Esophagus muscularis mucosa (tissue), 4 donors: Measurements from ENCODE around the gene HOXB9. TPM values are rescaled to one million over a fixed set of nuclear protein-coding genes. Genes with fewer than 3 reads are reported as not detected.

Experiments used
- DNase-seq: peaks from one replicate; pipeline ENCODE4 v3.0.0-alpha.2; 2017; ENCODE audit errors: extremely low spot score
- H3K27ac ChIP-seq, 4 donors: fragments of 200-600 bp; sonication (generic); replicated peaks in 1 of 4; 1 replicate in 3 of 4; 2 replicates in 1 of 4; pipeline ENCODE4 v1.5.1; 2016 to 2019; ENCODE audit warnings: mild to moderate bottlenecking in 1 of 4
- H3K27me3 ChIP-seq, 4 donors: fragments of 200-600 bp; sonication (generic); one replicate each; pipeline versions ENCODE4 v1.5.1 to v1.6.0; 2016 to 2019
- H3K36me3 ChIP-seq, 4 donors: fragments of 200-600 bp; sonication (generic); one replicate each; pipeline ENCODE4 v1.5.1; 2016 to 2019
- H3K4me1 ChIP-seq, 4 donors: fragments of 200-600 bp; sonication (generic); one replicate each; pipeline ENCODE4 v1.5.1; 2016 to 2019
- H3K4me3 ChIP-seq, 4 donors: fragments of 200-600 bp; sonication (generic); 1 replicate in 2 of 4; 2 replicates in 2 of 4; pipeline ENCODE4 v1.5.1; 2016 to 2019; ENCODE audit warnings: mild to moderate bottlenecking in 4 of 4, moderate library complexity in 1 of 4
- H3K9me3 ChIP-seq, 4 donors: fragments of 200-600 bp; sonication (generic); 1 replicate in 3 of 4; 2 replicates in 1 of 4; pipeline ENCODE4 v1.5.1; 2016 to 2019
- EP300 ChIP-seq: sonication (generic); formaldehyde crosslinking; IDR thresholded peaks from one replicate; pipeline ENCODE4 v1.6.1; 2017; ENCODE audit warnings: antibody characterized with exemption
- POLR2A ChIP-seq: fragments of 450-650 bp; IDR thresholded peaks from one replicate; pipeline ENCODE4 v1.6.1; 2017; ENCODE audit warnings: antibody characterized with exemption, moderate library complexity, mild to moderate bottlenecking, low read depth
- POLR2AphosphoS5 ChIP-seq, 2 donors: sonication (generic); formaldehyde crosslinking; IDR thresholded peaks; one replicate each; pipeline ENCODE4 v1.6.1; 2017; ENCODE audit warnings: antibody characterized with exemption in 2 of 2
- WGBS: methylation state at CpG from one replicate; pipeline ENCODE4 v1.1.5; 2018; 5-methylcytosine and 5-hydroxymethylcytosine counted together
- intact Hi-C: fragments of 100-400 bp; cut with DNase I; formaldehyde crosslinking; loops from one replicate; pipeline ENCODE4 v1.15.1; 2023
- total RNA-seq, 4 donors: library from RNA; depleted of rRNA; stranded (reverse); fragments of >200 nt; gene quantifications; one replicate each; pipeline versions ENCODE4 v1.1.0 to v1.2.1, GENCODE V29; 2016
- TF ChIP-seq, protein P1 (sequence below), 3 experiments: fragments of 200-600 bp in 2 of 3; fragments of 450-650 bp in 1 of 3; sonication (generic) in 2 of 3; IDR thresholded peaks; one replicate each; pipeline ENCODE4 v1.5.1; 2017 to 2019; ENCODE audit warnings: antibody characterized with exemption in 3 of 3, mild to moderate bottlenecking in 2 of 3, moderate library complexity in 1 of 3

Gene HOXB9
- total RNA-seq, 4 donors from 2014 or later = not detected

DNA sequence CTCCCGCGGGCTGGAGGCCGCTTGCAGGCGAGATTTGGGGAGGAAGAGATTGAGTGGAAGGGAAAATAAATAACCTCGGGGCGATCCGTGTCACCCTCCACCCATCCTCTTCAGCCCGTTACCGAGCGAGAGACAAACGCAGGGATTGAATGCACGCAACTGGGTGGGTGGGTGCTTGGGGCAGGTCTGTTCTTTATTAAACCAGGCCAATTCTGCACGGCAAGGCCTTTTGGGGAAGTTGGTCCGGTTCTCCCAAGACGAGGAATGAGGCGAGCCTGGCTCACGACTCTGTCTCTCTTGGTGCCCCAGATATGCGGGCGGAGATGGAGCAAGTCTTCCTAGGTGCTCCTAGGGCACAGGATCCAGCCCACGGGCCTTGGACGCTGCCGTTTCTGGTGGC is 14.9 kb downstream of the HOXB9 start:
- Histone ChIP-seq H3K4me1 (peaks cover 47 to 54% (median 52%) of the 10 kb centered on the region in 4 donors), H3K36me3 (no peaks in the 10 kb centered on the region), H3K27me3 (peaks cover 36 to 100% (median 92%) of the 10 kb centered on the region in 4 donors), H3K9me3 (no peaks in the 10 kb centered on the region), H3K27ac (no peak overlapping the region), H3K4me3 (peak overlapping the region; percentile 45 to 63 (median 50))
- intact Hi-C loops = no loop called here
- 5% methylated on average over 22 of the region's 22 CpGs for WGBS
- no peak for DNase-seq
- TF ChIP-seq, protein P1, sequence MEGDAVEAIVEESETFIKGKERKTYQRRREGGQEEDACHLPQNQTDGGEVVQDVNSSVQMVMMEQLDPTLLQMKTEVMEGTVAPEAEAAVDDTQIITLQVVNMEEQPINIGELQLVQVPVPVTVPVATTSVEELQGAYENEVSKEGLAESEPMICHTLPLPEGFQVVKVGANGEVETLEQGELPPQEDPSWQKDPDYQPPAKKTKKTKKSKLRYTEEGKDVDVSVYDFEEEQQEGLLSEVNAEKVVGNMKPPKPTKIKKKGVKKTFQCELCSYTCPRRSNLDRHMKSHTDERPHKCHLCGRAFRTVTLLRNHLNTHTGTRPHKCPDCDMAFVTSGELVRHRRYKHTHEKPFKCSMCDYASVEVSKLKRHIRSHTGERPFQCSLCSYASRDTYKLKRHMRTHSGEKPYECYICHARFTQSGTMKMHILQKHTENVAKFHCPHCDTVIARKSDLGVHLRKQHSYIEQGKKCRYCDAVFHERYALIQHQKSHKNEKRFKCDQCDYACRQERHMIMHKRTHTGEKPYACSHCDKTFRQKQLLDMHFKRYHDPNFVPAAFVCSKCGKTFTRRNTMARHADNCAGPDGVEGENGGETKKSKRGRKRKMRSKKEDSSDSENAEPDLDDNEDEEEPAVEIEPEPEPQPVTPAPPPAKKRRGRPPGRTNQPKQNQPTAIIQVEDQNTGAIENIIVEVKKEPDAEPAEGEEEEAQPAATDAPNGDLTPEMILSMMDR (IDR thresholded peaks at IDR 0.05) = no peak
- no peak for TF ChIP-seq EP300
- TF ChIP-seq POLR2A = no peak
- no peak for TF ChIP-seq POLR2AphosphoS5 (IDR thresholded peaks at IDR 0.05)

DNA sequence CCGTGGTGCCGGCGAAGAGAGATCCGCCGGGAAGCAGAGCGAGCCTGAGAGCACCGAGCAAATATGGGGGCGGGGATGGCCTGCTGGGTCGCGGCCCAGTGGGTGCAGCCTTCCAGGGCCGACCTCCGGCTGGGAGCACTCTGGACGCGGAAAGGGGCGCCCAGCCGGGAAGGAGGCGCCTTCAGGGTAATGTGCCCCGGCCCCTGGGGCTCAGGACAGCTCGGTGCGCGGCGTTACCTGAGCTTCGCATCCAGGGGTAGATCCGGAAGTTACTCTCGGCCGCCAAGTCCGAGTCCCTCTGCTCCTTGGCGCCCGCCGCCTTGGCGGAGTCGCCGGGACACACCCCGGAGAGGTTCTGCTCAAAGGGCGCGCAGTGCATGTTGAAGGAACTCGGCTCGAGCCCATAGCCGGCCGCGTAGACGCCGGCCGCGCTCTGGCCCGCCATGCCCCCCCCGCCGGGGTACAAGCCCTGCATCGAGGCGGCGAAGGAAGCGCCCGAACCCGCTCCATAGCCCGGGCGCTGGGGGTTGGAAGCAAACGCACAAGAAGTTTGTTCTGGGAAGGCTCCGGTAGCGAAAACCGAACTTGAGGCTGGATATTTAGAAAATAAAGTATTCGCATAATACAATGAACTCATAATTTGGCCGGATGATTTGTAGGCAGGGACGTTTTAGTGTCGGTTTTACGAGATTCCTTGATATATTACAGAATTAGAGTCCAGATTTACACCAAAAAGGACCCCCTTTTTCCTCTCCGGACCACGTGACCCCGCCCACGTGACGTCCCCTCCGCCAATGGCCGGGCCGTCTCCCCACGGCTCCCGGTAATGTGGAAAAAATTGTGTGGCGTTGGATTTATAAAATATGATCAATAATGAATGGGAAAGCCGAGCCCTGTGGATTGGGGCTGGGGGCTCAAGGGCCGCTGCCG is 15.6 kb downstream of the HOXB9 start, which contains the start of gene HOXB7:
TSS of gene HOXB7 (minus strand) at position 736 of the 930 bp plus-strand sequence. CDS start at position 637, 99 bp downstream.
- peaks cover 47 to 54% (median 52%) of the 10 kb centered on the region in 4 donors for H3K4me1 ChIP-seq
- H3K4me3 ChIP-seq = peak within 1 kb of the TSS; percentile 45 to 63 (median 50)
- intact Hi-C loops = no loop called here
- 1% methylated on average over 66 of the region's 79 CpGs for WGBS
- no peak for DNase-seq
- H3K27ac ChIP-seq = peak within 1 kb of the TSS in 2 of 4 donors; percentile 16 to 20
- TF ChIP-seq POLR2AphosphoS5 (IDR thresholded peaks at IDR 0.05) (no peak), POLR2A (no peak), EP300 (no peak)
- TF ChIP-seq, protein P1 (IDR thresholded peaks at IDR 0.05) = no peak
- peaks cover 36 to 100% (median 92%) of the 10 kb centered on the region in 4 donors for H3K27me3 ChIP-seq
- no peaks in the 10 kb centered on the region for H3K9me3 ChIP-seq
- H3K36me3 ChIP-seq = no peaks in the 10 kb centered on the region

- Histone ChIP-seq H3K36me3 (no peaks in the 10 kb centered on the region), H3K9me3 (no peaks in the 10 kb centered on the region), H3K4me1 (peaks cover 47 to 54% (median 51%) of the 10 kb centered on the region in 4 donors), H3K4me3 (peak overlapping the region; percentile 45 to 63 (median 50)), H3K27ac (peak overlapping the region in 1 of 4 donors; percentile 20), H3K27me3 (peaks cover 41 to 100% (median 92%) of the 10 kb centered on the region in 4 donors)
- TF ChIP-seq EP300 (no peak), POLR2A (no peak), POLR2AphosphoS5 (IDR thresholded peaks at IDR 0.05) (no peak)
- TF ChIP-seq, protein P1 (IDR thresholded peaks at IDR 0.05) = no peak
- no peak for DNase-seq
- 9% methylated on average over 14 of the region's 15 CpGs for WGBS
- intact Hi-C loops = no loop called here
Observed at GRCh38 chr17:48609759-48610281, 16.3 kb downstream of the HOXB9 start.

DNA sequence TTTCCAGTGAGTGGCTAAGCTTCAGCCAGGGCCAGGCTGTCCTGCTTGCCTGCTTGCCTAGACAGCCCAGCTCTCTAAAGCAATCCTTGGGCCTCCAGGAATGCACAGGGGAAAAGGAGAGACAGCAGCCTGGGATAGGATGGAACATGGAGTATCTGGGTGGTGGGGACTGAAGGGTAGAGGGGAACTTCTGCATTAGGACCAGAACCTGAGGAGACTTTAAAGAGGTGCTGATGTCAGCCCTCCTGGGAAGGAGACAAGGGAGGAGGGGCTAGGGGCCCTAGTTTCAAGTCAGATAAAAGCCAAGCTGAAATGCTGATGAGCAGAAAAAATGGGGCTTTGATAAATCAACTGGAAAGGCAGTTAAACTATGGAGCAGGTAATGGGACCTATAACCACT is 17.1 kb downstream of the HOXB9 start:
- Histone ChIP-seq H3K27me3 (peaks cover 34 to 100% (median 91%) of the 10 kb centered on the region in 4 donors), H3K27ac (no peak overlapping the region), H3K9me3 (no peaks in the 10 kb centered on the region), H3K4me3 (no peak overlapping the region), H3K4me1 (peaks cover 43 to 46% (median 44%) of the 10 kb centered on the region in 4 donors), H3K36me3 (no peaks in the 10 kb centered on the region)
- intact Hi-C loops = no loop called here
- TF ChIP-seq POLR2AphosphoS5 (IDR thresholded peaks at IDR 0.05) (no peak), POLR2A (no peak), EP300 (no peak)
- TF ChIP-seq, protein P1 (IDR thresholded peaks at IDR 0.05) = no peak
- no peak for DNase-seq
